CD4-positive, alpha-beta T cell treated with Interleukin-10 for 1 hour (primary cell): ENCODE data around the gene GAST.

Source experiments
- DNase-seq: peaks from one replicate; pipeline ENCODE4 v3.0.0-alpha.2; 2020

GAST gene

DNA sequence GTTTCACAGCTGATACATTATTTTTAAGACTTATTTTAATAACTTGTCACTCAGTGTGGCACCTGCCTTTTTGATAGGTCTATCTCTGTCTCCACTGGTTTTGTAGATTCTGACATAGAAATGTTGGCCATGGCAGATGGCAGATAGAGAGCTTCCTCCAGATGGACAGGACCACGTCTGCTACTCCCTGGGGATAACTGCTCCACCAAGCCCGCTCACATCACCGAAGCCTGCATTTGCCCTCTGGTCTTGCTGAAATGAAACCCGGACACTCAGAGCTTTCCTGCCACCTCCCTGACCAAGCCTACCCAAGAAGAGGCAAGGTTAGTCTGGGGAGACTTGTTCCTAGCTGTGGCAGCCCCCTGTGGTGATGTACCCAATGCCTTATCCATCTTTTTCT, 38.7 kb downstream of the GAST start:
- DNase-seq, result no peak

- DNase-seq, result no peak
These were observed 39.2 kb downstream of the GAST start for GRCh38 chr17:41751288-41751687.

- no peak for DNase-seq
These were observed 41.9 kb downstream of the GAST start for GRCh38 chr17:41754066-41754465.

DNA sequence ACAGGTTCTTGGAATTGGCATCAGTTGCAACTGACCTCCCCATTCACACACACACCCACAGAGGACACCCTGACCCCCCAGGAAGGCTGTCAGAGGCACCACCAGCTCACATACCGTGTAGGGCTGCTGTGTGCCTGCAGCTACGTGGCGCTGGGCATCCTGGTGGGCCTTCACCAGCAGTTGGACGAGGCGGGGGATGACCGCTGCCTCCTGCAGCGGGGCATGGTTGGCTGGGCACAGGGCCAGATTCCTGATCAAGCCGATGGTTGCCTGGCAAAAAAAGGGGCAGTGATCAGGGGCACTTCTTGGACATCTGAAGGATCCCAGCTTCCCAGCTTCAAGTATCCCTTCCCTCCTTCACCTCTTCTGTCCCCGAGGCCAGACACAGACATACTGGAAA, 46.5 kb downstream of the GAST start:
- DNase-seq, result no peak

DNA sequence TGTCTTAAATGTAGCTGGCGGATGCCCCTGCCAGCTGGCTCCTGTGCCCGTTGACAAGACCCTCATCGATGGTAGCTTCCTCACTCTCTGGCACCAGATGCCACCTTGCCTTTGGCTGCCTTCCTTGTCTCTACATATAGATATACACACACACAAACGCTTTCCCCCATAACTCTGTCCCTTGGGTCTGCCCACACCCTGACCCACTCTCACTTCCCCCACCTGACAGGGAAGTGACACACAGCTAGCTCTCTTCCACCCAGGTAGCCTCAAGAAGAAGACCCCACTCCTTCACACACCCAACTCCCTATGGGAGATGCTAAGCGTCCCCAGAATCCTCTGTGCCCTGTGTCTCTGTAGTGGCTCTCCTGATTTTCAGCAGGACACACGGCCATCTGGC, 48.7 kb downstream of the GAST start:
- DNase-seq, result no peak

DNA sequence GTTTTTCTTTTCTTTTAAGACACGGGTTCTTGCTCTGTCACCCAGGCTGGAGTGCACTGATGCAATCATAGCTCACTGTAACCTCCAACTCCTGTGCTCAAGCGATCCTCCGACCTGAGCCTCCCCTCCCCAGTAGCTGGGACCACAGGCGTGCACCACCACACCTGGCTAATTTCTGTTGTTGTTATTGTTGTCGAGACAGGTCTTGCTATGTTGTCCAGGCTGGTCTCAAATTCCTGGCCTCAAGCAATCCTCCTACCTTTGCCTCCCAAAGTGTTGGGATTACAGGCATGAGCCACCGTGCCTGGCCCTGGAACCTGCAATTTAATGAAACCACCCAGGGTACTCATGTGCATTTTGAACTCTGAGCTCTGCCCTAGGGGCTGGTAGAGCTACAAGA, 50.3 kb downstream of the GAST start:
- DNase-seq, result no peak

GRCh38 chr17:41762841-41763240, 50.7 kb downstream of the GAST start:
- DNase-seq, result no peak

GRCh38 chr17:41763327-41763726, 51.2 kb downstream of the GAST start:
- DNase-seq, result no peak
